NT2/D1 (cell line): Measurements from ENCODE around the gene PLS1.
"Not testable (repeated sequence)": the region's sequence is repeated elsewhere in the genome, so short reads cannot be mapped to it uniquely, and the experiment has no call there.

Experiments
- YY1 ChIP-seq: IDR thresholded peaks from 2 replicates; pipeline ENCODE4 v1.6.1; 2011; ENCODE audit not compliant: insufficient read length, insufficient read depth
- ZNF274 ChIP-seq: IDR thresholded peaks from 2 replicates; pipeline ENCODE4 v1.6.1; 2011; ENCODE audit warnings: mild to moderate bottlenecking, low read depth, low read length

- TF ChIP-seq YY1, ZNF274: not testable (repeated sequence)
Observed at GRCh38 chr3:142581070-142581469, 15.1 kb upstream of the PLS1 start.
